ENCODE results near the gene ALDOC.

The ALDOC gene

GRCh38 chr17:28554565-28554964 lies 22.1 kb downstream of the ALDOC start:
- no peak for TF ChIP-seq CTCF (IDR thresholded peaks at IDR 0.05; ENCODE audit: low read depth, low read length, missing control alignments)
- no peak for DNase-seq (ENCODE audit: low read depth)
- H3K4me3 ChIP-seq (ENCODE audit: low read depth, low read length), result no peak overlapping the region
- in situ Hi-C loops (cut with HindIII; ENCODE audit: low sequenced_read_pairs), result no loop called here

- no peak for TF ChIP-seq CTCF (IDR thresholded peaks at IDR 0.05; ENCODE audit: low read depth, low read length, missing control alignments)
- DNase-seq (ENCODE audit: low read depth), result no peak
- in situ Hi-C loops (cut with HindIII; ENCODE audit: low sequenced_read_pairs), result no loop called here
- no peak overlapping the region for H3K4me3 ChIP-seq (ENCODE audit: low read depth, low read length)
Measured at GRCh38 chr17:28553000-28553505, 23.6 kb downstream of the ALDOC start.

- TF ChIP-seq CTCF (IDR thresholded peaks at IDR 0.05; ENCODE audit: low read depth, low read length, missing control alignments), result no peak
- peak; percentile 19 for DNase-seq (ENCODE audit: low read depth)
- H3K4me3 ChIP-seq (ENCODE audit: low read depth, low read length), result peak within 1 kb of the TSS; percentile 74
- in situ Hi-C loops (cut with HindIII; ENCODE audit: low sequenced_read_pairs), result no loop called here
Measured at GRCh38 chr17:28552176-28552999, 24.3 kb downstream of the ALDOC start, which contains the start of gene UNC119. Gene UNC119, minus strand, starts transcription at chr17:28552624. Its CDS starts 67 bp downstream, at chr17:28552557.

- in situ Hi-C loops (cut with HindIII; ENCODE audit: low sequenced_read_pairs), result no loop called here
- peak overlapping the region; percentile 74 for H3K4me3 ChIP-seq (ENCODE audit: low read depth, low read length)
- TF ChIP-seq CTCF (IDR thresholded peaks at IDR 0.05; ENCODE audit: low read depth, low read length, missing control alignments), result no peak
- DNase-seq (ENCODE audit: low read depth), result no peak
Measured at GRCh38 chr17:28551421-28552175, 25.1 kb downstream of the ALDOC start.

GRCh38 chr17:28550858-28551257 lies 25.8 kb downstream of the ALDOC start:
- no peak for DNase-seq (ENCODE audit: low read depth)
- no peak overlapping the region for H3K4me3 ChIP-seq (ENCODE audit: low read depth, low read length)
- TF ChIP-seq CTCF (IDR thresholded peaks at IDR 0.05; ENCODE audit: low read depth, low read length, missing control alignments), result no peak
- in situ Hi-C loops (cut with HindIII; ENCODE audit: low sequenced_read_pairs), result no loop called here

- TF ChIP-seq CTCF (IDR thresholded peaks at IDR 0.05; ENCODE audit: low read depth, low read length, missing control alignments), result no peak
- no peak for DNase-seq (ENCODE audit: low read depth)
- H3K4me3 ChIP-seq (ENCODE audit: low read depth, low read length), result no peak overlapping the region
- in situ Hi-C loops (cut with HindIII; ENCODE audit: low sequenced_read_pairs), result loop anchor here (5.0 kb wide), 1 partner anchor 52 kb away; no protein-coding TSS in a partner anchor
Measured at GRCh38 chr17:28549236-28550132, 27.2 kb downstream of the ALDOC start.
